RWPE2 (cell line): ENCODE results near the gene TTC38.

ENCODE experiments used
- ATAC-seq: fragments of 200-7000 bp; cut with Tn5 transposase; 3 replicates; pipeline ENCODE4 v1.9.1; 2021; ENCODE audit warnings: low read depth
- DNase-seq: peaks from one replicate; pipeline ENCODE4 v3.0.0-alpha.2; 2020; ENCODE audit warnings: low spot score
- H3K27ac ChIP-seq: fragments of 450-650 bp; 2 replicates; pipeline ENCODE4 v1.5.1; 2017; ENCODE audit warnings: mild to moderate bottlenecking; ENCODE audit not compliant: poor library complexity, severe bottlenecking
- H3K27me3 ChIP-seq: fragments of 250-450 bp; sonication (Bioruptor Pico); 2 replicates; pipeline ENCODE4 v1.5.1; 2021; ENCODE audit warnings: mild to moderate bottlenecking, moderate library complexity; ENCODE audit not compliant: insufficient read depth, poor library complexity, severe bottlenecking
- H3K36me3 ChIP-seq: fragments of 250-450 bp; sonication (Bioruptor Pico); 2 replicates; pipeline ENCODE4 v1.5.1; 2020; ENCODE audit warnings: low read depth, mild to moderate bottlenecking, moderate library complexity
- H3K4me1 ChIP-seq: fragments of 250-450 bp; sonication (Bioruptor Pico); 2 replicates; pipeline ENCODE4 v1.5.1; 2021; ENCODE audit warnings: mild to moderate bottlenecking, moderate library complexity; ENCODE audit not compliant: insufficient read depth, poor library complexity, severe bottlenecking
- H3K4me3 ChIP-seq: fragments of 250-450 bp; sonication (Bioruptor Pico); 2 replicates; pipeline ENCODE4 v1.5.1; 2021; ENCODE audit warnings: mild to moderate bottlenecking, moderate library complexity; ENCODE audit not compliant: severe bottlenecking
- H3K9me3 ChIP-seq: fragments of 250-450 bp; sonication (Bioruptor Pico); 2 replicates; pipeline ENCODE4 v1.5.1; 2021; ENCODE audit warnings: mild to moderate bottlenecking, moderate library complexity; ENCODE audit not compliant: severe bottlenecking
- TF ChIP-seq, protein P1 (sequence below): fragments of 450-650 bp; IDR thresholded peaks from one replicate; pipeline ENCODE4 v1.5.1; 2017; ENCODE audit warnings: mild to moderate bottlenecking, moderate library complexity; ENCODE audit not compliant: poor library complexity, severe bottlenecking

The TTC38 gene

GRCh38 chr22:46299101-46299500 lies 31.3 kb downstream of the TTC38 start:
- peaks cover 10% of the 10 kb centered on the region for H3K4me1 ChIP-seq
- TF ChIP-seq, protein P1, sequence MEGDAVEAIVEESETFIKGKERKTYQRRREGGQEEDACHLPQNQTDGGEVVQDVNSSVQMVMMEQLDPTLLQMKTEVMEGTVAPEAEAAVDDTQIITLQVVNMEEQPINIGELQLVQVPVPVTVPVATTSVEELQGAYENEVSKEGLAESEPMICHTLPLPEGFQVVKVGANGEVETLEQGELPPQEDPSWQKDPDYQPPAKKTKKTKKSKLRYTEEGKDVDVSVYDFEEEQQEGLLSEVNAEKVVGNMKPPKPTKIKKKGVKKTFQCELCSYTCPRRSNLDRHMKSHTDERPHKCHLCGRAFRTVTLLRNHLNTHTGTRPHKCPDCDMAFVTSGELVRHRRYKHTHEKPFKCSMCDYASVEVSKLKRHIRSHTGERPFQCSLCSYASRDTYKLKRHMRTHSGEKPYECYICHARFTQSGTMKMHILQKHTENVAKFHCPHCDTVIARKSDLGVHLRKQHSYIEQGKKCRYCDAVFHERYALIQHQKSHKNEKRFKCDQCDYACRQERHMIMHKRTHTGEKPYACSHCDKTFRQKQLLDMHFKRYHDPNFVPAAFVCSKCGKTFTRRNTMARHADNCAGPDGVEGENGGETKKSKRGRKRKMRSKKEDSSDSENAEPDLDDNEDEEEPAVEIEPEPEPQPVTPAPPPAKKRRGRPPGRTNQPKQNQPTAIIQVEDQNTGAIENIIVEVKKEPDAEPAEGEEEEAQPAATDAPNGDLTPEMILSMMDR, result no peak
- H3K9me3 ChIP-seq, result no peaks in the 10 kb centered on the region
- no peaks in the 10 kb centered on the region for H3K27me3 ChIP-seq
- ATAC-seq (no peak), DNase-seq (no peak)
- H3K4me3 ChIP-seq, result no peak overlapping the region
- H3K36me3 ChIP-seq, result peaks cover 57% of the 10 kb centered on the region
- no peak overlapping the region for H3K27ac ChIP-seq

- H3K27me3 ChIP-seq, result no peaks in the 10 kb centered on the region
- peaks cover 69% of the 10 kb centered on the region for H3K36me3 ChIP-seq
- no peak overlapping the region for H3K4me3 ChIP-seq
- DNase-seq (no peak), ATAC-seq (no peak)
- H3K4me1 ChIP-seq, result peaks cover 10% of the 10 kb centered on the region
- no peaks in the 10 kb centered on the region for H3K9me3 ChIP-seq
- TF ChIP-seq, protein P1, result no peak
- no peak overlapping the region for H3K27ac ChIP-seq
Measured at GRCh38 chr22:46300491-46300890, 32.7 kb downstream of the TTC38 start.

DNA sequence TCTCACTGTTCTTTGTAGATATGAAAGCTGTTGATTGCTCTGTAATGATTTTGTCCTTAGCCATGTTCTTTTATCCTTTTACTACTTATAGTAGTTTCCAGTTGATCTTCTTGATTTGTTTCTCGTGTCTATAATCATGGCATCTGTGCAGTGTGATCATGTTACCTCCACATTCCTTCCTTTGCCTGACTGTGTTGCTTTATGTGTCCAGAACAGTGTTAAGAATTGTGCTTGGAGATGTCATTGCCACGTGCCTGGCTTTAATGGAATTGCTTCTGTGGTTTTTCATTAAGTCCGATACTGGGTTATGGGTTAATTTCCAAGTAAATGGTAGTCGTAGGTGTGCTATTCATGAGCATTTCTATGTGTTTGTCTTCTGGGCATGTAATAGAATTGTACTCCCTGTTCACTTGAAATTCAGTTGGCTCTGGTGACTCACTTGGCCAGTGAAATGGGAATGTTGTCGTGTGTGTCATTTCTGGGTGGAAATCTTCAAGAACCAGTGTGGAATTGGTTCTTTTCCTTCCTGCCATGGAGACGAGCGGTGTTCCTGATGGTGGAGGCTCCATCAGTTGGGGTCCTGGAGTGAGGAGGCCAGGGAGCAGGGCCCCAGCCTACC lies 35.6 kb downstream of the TTC38 start:
- peaks cover 76% of the 10 kb centered on the region for H3K36me3 ChIP-seq
- H3K4me3 ChIP-seq, result no peak overlapping the region
- ATAC-seq (no peak), DNase-seq (no peak)
- TF ChIP-seq, protein P1, result no peak
- no peak overlapping the region for H3K27ac ChIP-seq
- H3K4me1 ChIP-seq, result peaks cover 5% of the 10 kb centered on the region
- no peaks in the 10 kb centered on the region for H3K27me3 ChIP-seq
- H3K9me3 ChIP-seq, result no peaks in the 10 kb centered on the region

DNA sequence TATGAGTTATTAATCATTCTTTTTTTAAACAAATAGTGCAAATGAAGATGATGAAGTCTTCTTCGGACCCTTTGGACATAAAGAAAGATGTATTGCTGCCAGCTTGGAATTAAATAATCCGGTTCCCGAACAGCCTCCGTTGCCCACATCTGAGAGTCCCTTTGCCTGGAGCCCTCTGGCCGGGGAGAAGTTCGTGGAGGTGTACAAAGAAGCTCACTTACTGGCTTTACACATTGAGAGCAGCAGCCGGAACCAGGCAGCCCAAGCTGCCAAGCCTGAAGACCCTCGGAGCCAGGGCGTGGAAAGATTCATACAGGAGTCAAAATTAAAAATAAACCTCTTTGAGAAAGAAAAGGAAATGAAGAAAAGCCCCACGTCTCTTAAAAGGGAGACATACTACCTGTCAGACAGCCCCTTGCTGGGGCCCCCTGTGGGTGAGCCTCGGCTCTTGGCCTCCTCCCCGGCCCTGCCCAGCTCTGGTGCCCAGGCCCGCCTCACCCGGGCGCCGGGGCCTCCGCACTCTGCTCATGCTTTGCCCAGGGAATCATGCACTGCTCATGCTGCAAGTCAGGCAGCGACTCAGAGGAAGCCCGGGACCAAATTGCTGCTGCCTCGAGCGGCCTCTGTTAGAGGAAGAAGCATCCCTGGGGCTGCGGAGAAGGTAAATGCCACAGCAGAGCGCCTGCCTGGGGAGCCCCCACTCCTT lies 40.6 kb downstream of the TTC38 start:
- H3K9me3 ChIP-seq, result no peaks in the 10 kb centered on the region
- H3K27me3 ChIP-seq, result no peaks in the 10 kb centered on the region
- H3K27ac ChIP-seq, result no peak overlapping the region
- H3K4me3 ChIP-seq, result no peak overlapping the region
- DNase-seq (no peak), ATAC-seq (no peak)
- no peaks in the 10 kb centered on the region for H3K4me1 ChIP-seq
- TF ChIP-seq, protein P1, result no peak
- peaks cover 68% of the 10 kb centered on the region for H3K36me3 ChIP-seq

DNA sequence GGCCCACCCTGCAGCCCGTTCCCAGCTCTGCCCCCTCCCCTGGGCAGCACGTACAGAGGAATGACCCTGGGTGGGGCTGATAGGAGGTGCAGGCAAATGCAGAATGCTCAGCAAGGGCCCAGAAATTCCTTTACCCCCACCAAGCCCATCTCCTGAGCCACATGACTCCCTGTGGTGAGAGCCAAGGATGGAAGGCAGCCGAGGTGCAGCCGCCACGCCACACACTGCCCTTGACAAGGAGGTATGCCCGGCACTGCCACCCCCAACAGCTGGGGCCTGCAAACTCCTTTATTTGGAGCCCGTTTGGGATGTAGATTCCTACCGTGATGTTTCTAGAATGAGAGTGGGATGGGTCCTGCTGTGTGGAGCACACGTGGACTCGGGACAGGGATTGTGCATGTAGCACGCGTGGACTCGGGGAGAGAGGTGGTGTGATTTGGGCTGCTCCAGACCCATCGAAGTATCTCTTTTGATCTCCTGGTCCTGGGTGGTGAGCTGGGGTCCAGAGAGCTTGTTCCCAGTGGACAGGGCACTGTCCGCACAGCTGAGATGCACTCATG lies 41.8 kb downstream of the TTC38 start:
- TF ChIP-seq, protein P1, result no peak
- H3K27me3 ChIP-seq, result no peaks in the 10 kb centered on the region
- no peak overlapping the region for H3K27ac ChIP-seq
- no peak for DNase-seq
- no peaks in the 10 kb centered on the region for H3K4me1 ChIP-seq
- no peak for ATAC-seq
- H3K9me3 ChIP-seq, result no peaks in the 10 kb centered on the region
- peaks cover 71% of the 10 kb centered on the region for H3K36me3 ChIP-seq
- no peak overlapping the region for H3K4me3 ChIP-seq
